LHCN-M2 (cell line): ENCODE results near the gene CERS6. TPM values are rescaled to one million over a fixed set of nuclear protein-coding genes. Genes with fewer than 3 reads are reported as not detected.
"Not testable (repeated sequence)": the region's sequence is repeated elsewhere in the genome, so short reads cannot be mapped to it uniquely, and the experiment has no call there.

Experiments used
- DNase-seq: peaks from one replicate; pipeline ENCODE4 v3.0.0-alpha.2; 2012; ENCODE audit warnings: low read depth
- total RNA-seq: library from RNA; depleted of rRNA; stranded (reverse); fragments of >200 nt; gene quantifications from 2 replicates; pipeline ENCODE4 v1.2.3, GENCODE V29; 2014

Gene CERS6
- total RNA-seq, 1 experiment from 2014 or later: 47.2 TPM

DNA sequence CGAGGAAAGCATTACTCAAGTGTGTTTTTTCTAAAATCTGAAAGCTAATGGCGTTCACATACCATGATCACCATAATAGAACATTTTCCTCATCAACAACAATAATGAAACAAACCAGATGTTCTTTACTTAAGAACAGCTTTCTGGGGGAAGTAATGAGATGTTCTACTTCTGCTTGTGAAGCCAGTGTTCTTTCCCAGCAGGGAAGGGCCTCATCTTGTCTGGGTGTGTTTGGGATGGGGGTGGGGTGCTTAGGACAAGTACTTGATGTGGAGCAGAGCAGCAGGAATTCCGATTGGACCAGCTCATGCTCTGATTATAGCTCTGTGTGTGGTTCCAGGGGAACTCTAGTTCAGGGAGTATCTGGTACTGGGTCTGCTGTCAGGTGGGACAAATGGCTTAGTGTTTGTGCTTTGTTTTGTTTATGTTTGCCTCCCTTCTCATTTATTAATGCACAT, 183.4 kb downstream of the CERS6 start:
- peak; percentile 41 for DNase-seq

DNA sequence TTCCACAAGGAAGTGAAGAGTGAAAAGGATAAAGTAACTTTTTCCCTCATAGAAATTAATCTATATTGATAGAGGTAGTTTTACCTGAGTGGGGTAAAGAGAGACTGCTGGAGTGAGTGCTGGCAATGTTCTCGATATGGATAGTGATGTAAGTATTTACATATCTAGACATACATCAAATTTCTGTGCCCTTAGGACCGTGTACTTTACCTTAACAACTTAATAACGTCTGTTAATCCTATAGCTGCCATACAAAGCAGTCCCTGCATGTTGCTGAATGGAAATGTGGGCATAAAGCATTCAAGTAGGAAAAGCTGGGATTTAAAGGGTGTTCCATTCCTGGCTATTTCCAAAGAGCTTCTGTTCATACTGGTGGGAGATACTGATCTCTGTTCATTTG, 184.0 kb downstream of the CERS6 start:
- DNase-seq: no peak

DNA sequence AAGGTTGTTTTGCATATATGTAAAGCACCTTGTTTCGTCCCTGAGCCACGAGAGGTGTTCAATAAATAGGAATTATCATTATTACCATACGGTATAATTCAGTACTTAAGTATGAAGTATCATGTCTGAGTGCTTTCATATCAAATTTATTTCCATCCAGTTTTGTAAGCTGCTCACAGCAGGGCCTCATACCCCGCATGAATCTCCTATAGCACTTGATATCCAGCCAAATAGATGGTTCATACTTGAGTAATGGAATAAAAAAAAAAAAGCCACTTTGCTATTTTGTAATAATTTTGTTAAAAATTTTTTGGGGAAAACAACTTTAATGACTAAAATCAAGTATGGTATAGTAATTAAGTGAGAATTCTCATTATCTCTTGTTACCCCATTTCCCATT, 185.6 kb downstream of the CERS6 start:
- DNase-seq: no peak

DNA sequence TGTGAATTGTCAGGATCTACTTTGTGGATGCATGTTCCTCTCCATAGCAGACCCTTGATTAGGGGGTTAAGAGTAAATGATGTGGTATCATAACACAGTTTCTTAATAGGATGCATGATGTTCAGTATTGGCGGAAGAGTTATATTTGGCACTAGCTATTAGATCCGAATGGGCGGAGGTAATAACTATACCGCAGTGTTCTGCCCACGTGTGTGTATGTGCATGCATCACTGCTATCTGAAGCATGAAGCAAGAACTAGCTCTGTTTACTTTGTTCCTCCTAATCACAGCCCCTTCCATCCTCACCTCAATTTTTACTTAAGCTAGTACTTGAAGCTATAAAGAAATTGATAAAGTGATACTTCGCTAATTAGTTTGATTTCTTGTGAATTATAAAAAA, 186.8 kb downstream of the CERS6 start:
- DNase-seq: no peak

DNA sequence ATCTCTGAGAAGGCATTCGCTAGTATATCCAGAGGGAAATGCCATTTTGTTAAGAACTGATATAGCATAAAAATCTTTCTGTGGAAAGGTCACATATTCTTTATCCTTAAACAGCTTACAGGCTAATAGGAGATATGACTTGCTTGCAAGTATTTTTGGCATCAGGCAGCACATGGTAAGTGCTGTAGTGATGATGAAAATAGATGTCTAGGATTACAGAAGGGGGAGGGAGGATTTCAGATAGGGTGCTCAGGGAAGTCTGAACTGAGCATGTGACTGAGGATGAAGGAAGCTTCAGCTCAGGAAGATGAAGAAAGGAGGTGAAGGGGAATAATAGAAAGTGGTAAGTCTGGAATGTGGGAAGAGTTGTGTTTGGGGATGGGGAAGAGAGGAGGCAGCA, 187.9 kb downstream of the CERS6 start:
- peak; percentile 25 for DNase-seq

DNA sequence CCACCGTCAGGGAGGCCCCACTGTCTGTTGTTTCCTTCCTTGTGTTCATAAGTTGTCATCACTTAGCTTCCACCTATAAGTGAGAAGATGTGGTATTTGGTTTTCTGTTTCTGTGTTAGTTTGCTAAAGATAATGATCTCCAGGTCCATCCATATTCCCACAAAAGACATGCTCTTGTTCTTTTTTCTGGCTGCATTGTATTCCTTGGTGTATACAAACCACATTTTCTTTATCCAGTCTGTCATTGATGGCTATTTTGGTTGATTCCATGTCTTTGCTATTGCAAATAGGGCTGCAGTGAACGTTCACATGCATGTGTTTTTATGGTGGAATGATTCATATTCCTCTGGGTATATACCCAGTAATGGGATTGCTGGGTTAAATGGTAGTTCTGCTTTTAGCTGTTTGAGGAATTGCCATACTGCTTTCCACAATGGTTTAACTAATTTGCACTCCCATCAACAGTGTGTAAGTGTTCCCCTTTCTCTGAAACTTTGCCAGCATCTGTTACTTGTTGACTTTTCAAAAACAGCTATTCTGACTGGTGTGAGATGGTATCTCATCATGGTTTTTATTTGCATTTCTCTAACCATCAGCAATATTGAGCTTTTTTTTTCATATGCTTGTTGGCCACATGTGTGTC, 189.7 kb downstream of the CERS6 start:
- no peak for DNase-seq

DNA sequence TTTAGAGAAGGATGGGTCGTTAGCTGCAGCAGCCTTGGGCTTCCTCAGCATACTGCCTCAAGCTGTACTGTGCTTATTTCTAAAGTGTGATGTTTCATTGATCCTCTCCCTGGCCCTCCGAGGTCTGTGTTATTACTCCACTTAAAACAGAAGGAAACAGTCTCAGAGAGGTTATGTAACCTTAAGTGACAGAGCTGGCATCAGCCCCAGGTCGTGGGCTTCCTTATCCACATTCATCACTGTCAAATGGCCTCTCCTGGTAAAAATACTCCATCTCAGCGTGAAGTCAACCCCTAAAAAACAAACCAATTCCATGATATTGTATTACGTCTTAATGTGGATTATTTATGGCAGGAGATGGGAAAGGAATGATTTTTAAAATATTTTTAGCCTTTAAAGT, 193.0 kb downstream of the CERS6 start:
- DNase-seq: no peak

DNA sequence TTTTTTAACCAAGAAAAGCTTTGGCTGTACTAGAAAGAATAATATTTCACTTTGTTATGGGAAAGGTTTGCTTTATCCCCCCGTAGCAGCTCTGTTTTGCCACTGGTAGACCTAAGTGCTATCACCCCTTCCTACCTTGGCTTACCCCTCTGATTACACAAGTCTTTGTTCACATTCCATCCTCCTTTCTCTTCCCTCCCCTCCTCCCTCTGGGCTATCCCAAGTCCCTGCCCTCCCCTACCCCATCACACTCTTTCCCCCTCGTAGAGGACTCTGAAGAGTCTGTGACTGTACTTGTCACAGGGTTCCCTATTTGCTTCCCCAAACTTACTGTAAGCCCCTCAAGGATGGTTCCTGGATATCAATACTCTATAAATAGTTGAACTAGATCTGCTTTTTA, 193.5 kb downstream of the CERS6 start:
- no peak for DNase-seq

DNA sequence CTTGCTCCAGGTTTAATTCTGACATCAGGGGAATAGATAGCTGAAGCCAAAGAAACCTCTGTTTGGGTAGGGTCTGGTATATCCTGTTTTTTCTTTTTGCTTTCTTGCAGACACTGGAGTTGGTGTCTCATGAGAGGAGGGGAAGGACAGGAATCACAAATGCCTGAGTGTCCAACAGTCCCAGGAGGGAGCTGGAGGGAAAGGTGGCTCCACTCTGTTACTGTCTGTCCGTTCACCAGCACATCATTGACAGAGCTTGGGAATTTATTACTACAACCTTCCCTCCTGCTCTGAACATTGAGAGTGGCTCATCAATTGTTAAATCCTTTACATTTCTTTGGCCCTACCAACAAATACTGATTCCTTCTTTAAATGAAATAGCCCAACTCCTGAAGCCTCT, 194.1 kb downstream of the CERS6 start:
- DNase-seq: no peak

DNA sequence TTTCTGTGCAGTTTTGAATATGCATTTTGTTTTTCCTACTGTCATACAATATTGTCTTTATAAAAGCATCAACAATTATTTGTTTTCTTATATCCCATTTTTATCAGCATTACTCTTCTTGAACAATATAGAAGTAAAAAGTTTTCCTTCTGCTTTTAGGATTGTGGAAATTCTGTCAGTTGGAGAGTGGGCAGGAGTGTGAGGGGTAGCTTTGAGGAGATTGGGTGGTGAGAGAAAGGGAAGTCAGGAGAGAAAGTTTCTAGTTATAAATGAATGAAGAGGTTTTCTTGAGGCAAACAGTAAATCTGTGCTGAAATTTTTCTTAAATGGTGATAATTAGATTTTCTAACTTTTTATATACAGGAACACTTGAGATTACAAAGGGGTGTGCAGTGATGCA, 194.7 kb downstream of the CERS6 start:
- DNase-seq: no peak

DNA sequence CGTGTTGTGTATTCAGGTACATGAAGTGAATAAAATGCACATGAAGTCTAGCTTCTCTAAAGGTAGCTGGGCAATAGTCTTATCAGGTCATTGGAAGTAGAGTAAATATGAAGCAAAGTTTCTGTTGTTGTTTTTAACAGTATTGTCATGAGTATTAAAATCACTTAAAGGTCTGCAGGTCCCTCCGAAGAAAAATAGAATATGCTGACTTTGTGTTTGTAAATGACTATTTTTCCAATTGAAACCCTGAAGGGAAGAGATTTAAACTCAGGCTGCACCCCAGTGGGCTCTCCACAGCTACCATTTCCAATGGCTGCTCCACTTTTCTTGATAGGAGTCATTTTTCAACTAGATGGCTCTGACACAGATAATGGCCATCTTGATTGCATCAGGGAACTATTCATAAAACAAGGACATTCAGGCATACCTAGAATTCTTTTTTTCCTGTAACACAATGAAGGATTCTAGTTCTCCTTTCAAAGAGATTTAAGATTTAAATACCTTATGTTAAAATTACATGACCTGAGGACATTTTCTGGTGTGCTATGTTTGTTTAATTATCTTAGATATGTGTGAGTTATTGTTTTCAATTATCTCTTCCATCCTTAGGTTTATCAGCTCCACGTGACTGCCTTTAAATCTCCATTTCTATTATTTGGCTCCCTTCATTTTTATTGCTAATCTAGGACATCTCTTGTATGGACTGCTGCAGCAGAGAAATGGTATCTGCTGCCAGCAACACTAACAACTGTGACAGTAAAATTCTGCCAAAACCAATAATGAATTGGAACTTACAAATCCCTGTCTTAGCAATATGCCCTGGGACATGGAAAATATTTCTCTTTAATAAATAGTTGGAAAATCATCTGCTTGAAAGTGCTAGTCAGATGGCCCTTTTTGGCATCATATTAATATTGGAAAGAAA, 197.2 kb downstream of the CERS6 start:
- DNase-seq: no peak

DNA sequence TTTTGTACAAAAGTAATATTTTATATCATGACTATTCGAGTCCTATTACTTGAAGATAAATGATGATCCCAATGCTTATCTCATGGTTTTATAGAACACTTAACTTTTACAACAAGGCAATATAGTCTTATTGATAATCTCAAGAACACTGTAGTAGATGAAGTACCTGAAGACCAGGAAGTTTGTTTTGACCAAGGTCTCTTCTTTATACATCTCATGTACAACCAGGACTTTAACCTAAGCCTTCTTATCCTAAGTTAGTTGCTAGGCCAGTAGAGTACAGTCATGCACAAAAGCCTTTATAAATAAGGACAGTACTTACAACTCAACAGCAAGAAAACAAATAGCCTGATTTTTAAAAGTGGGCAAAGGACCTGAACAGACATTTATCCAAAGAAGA, 198.6 kb downstream of the CERS6 start:
- DNase-seq: no peak

DNA sequence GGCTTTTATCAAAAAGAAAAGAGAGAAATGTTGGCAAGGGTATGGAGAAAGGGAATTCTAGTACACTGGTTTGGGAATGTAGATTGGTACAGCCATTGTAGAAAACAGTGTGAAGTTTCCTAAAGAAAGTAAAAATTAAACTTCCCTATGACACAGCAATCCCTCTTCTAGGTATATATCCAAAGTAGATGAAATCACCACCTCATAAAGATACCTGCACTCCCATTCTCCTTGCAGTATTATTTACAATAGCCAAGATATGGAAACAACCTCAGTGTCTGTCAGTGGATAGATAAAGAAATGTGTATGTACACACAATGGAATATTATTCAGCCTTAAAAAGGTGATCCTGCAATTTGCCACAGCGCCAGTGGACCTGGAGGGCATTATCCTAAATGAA, 199.1 kb downstream of the CERS6 start:
- no peak for DNase-seq

DNA sequence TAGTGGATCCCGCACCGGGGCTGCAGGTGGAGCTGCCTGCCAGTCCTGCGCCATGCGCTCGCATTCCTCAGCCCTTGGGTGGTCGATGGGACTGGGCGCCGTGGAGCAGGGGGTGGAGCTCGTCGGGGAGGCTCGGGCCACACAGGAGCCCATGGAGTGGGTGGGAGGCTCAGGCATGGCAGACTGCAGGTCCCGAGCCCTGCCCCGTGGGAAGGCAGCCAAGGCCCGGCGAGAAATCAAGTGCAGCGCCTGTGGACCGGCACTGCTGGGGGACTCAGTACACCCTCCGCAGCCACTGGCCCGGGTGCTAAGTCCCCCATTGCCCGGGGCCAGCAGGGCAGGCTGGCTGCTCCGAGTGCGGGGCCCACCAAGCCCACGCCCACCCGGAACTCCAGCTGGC, 201.3 kb downstream of the CERS6 start:
- DNase-seq: not testable (repeated sequence)

DNA sequence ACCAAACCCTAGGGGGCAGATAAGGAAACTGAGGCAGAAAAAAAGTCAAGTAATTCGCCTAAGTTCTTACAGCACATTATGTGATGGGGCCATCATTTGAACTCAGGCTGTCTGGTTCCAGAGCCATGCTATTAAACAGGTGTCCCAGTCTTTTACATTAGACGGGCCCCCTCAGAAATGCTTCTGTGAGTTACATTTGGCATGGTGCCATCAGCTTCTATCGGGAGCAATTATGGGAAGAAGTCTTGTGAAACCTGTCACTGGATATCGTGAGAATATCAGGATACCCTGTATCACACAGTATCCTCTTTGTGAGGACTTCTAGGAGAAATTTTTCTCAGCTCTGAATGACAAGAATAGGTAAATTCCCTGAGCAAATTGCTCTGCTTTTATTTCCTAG, 202.6 kb downstream of the CERS6 start:
- DNase-seq: no peak

DNA sequence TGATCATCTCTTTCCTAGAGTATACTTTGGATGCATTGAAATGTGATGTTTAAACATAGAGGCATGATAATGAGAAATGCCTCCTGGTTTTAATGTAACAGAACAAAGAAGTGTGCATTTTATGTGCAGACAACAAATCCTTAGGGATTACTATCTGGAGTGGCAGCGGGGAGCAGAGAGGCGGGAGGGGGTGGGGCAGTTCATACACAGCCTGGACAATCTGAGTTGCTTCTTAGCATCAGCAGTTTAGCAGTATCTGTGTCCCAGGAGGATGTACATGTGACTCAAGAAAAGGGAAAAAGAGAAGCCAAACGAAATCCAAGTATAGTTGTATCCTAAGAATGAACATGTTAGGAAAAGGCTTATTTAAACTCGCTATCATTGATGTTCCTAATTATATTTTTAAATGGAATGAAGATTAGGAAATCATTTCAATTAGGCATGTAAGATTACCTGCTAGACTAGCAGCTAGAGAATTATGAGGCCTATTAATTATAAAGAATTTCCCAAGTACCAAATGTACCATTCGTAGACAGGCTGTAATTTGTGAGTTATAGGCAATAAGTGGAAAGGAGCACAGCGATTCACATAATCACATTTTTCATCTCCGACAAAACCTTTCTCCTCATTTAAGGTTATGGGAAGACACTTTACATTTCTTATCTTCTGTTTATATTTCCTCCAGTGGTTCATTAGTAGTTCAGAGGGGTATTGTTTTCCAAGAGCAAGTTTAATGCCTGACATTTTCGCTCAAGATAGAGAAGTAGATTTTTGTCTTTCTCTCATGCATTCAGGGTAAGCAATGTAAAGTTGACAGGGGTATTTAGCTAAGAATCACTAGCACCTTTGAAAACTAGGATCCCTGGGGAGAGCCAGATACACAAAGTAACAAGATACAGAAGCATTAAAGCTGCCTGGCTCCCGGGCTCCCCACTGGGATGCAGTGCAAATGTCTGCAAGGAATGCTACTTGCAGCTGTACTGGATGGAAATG, 205.1 kb downstream of the CERS6 start:
- no peak for DNase-seq

DNA sequence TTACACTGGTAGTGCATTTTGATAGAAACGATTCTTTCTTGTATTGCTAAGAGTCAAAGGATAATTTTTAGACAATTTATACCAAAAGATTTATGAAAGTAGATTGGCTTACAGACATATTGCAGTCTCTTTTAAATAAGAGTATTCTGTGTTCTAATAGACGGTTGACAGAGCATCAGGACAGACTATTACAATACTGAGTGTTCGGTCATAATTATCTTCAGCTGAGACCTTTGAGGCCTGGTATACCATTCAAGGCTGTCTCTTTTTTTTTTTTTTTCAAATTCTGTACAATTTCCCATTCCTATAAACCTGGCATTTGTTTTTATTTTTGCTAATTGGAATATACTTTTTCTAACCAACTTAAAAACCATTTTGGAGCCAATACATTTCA, 205.8 kb downstream of the CERS6 start:
- DNase-seq: no peak

DNA sequence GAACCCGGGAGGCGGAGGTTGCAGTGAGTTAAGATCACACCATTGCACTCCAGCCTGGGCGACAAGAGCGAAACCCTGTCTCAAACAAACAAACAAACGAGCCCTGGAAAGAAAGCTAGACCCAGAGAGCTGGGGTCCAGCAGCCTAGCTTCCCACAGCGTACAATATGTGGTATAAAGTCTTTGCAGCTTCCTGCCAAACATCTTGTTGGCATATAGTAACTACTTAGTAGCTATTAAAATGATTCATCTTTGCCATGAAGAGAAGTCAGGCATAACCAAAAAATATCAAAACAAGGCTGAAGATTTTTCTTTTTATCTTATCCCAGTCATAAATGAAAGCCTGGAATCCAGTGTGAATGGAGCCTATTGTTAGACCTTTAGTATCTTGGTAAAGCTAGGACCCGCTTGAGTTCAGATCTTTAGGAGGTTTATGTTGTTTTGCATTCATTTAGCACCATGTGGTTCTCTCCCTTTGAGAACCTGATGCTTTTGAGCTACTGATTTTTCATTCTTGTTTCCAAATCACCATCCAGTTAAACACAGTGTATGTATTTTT, 206.7 kb downstream of the CERS6 start:
- no peak for DNase-seq

DNA sequence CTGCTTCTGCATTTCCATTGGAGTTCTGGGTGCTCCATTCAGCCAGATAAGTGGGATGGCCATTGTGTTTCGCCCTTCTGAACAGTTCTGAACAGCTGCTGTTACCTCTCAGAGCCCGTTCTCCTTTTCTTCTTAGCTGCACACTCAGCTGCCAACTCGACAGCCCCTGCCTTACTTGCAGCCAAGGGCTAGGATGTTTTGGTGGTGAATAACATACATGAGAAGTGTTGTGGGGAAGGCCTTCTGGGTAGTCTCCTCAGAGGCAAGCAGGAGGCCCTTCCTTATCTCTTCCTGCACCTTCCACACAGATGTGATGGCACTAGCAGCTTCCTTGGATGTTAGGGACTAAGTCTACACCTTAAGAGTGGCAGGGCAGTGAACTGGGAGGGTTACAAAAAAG, 207.9 kb downstream of the CERS6 start:
- peak; percentile 65 for DNase-seq

DNA sequence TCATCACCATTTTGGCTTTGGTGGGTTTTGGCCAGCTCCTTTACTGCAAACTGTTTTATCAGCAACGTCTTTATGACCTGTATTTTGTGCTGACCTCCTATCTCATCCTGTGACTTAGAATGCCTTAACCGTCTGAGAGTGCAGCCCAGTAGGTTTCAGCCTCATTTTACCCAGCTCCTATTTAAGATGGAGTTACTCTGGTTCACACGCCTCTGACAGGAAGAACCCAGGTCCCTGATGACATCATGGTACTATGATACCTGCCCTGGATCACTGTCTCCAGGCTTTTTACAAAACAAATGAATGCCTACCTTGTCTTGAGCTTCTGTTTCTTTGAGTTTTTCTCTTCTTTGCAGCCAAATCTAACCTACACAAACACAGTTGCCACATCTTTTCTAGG, 208.6 kb downstream of the CERS6 start:
- DNase-seq: not testable (repeated sequence)

DNA sequence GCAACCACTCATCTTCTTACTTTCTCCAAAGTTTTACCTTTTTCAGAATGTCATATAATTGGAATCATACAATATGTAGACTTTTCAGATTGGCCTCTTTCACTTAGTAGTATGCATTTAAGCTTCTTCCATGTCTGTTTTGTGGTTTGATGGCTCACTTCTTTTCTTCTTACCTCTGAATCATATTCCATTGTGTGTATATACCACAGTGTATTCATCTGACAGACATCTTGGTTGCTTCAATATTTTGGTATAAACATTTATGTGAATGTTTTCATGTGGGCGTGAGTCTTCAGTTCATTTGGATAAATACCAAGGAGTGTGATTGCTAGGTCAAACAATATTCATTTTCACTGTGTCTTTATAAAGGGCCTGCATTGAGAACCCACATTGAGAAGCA, 210.3 kb downstream of the CERS6 start:
- DNase-seq: peak; percentile 49

DNA sequence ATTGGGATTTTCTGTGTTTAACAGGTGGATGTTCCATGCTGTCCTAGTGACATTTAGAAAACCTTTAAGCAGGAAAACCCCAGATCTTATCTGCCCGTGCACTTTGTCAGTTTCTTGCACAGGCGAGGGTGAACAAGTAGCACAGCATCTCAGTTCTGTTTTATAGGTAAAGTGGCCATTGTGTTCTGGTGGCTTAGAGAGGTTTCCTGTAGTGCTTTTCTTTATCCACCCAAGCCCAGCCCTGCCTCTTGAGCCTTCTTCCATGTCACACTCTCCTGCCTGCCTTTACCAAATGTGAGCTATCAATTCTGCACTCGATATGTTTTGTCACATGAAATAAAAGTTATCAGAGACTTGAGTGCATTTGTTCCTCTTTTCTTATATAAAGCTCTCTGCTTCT, 211.1 kb downstream of the CERS6 start:
- no peak for DNase-seq
